GM23338 (cell line): Measurements from ENCODE around the gene ASB15. TPM values are rescaled to one million over a fixed set of nuclear protein-coding genes. Genes with fewer than 3 reads are reported as not detected.

Source experiments
- ATAC-seq: fragments of 200-7000 bp; cut with Tn5 transposase; 3 replicates; pipeline ENCODE4 v1.9.1; 2020
- DNase-seq: peaks from one replicate; pipeline ENCODE4 v3.0.0-alpha.2; 2015; ENCODE audit warnings: low spot score
- H2AFZ ChIP-seq: fragments of 200-600 bp; sonication (generic); 2 replicates; pipeline ENCODE4 v1.8.0; 2016; ENCODE audit warnings: antibody characterized with exemption, mild to moderate bottlenecking, moderate library complexity
- H3F3A ChIP-seq: fragments of 200-600 bp; sonication (generic); replicated peaks from 2 replicates; pipeline ENCODE4 v1.8.0; 2017; ENCODE audit warnings: antibody characterized with exemption, mixed run types, low read depth
- H3K27ac ChIP-seq: fragments of 200-600 bp; sonication (generic); 2 replicates; pipeline ENCODE4 v1.6.1; 2016; ENCODE audit warnings: low read depth
- H3K27me3 ChIP-seq: fragments of 200-600 bp; sonication (generic); 2 replicates; pipeline ENCODE4 v1.8.0; 2016; ENCODE audit warnings: mild to moderate bottlenecking, mixed run types, moderate library complexity; ENCODE audit not compliant: insufficient read depth
- H3K36me3 ChIP-seq: fragments of 200-600 bp; sonication (generic); 2 replicates; pipeline ENCODE4 v1.8.0; 2016; ENCODE audit warnings: mild to moderate bottlenecking; ENCODE audit not compliant: insufficient read depth
- H3K4me1 ChIP-seq: fragments of 200-600 bp; sonication (generic); 2 replicates; pipeline ENCODE4 v1.8.0; 2016; ENCODE audit warnings: mild to moderate bottlenecking, moderate library complexity; ENCODE audit not compliant: insufficient read depth
- H3K4me2 ChIP-seq: fragments of 200-600 bp; sonication (generic); 2 replicates; pipeline ENCODE4 v1.7.1; 2017; ENCODE audit warnings: mixed run types
- H3K4me3 ChIP-seq: fragments of 200-600 bp; sonication (generic); 2 replicates; pipeline ENCODE4 v1.6.1; 2016; ENCODE audit warnings: mixed run types
- H3K79me2 ChIP-seq: fragments of 200-600 bp; sonication (generic); replicated peaks from 2 replicates; pipeline ENCODE4 v1.8.0; 2017; ENCODE audit warnings: mild to moderate bottlenecking; ENCODE audit not compliant: insufficient read depth
- H3K9me2 ChIP-seq: fragments of 200-600 bp; sonication (generic); 2 replicates; pipeline ENCODE4 v1.8.0; 2017; ENCODE audit not compliant: insufficient read depth
- H4K20me1 ChIP-seq: fragments of 200-600 bp; sonication (generic); replicated peaks from 2 replicates; pipeline ENCODE4 v1.8.0; 2017; ENCODE audit warnings: mild to moderate bottlenecking; ENCODE audit not compliant: insufficient read depth
- H3K27ac Mint-ChIP-seq: 2 replicates; pipeline ENCODE4 v1.8.0; 2020; ENCODE audit warnings: inconsistent platforms, mild to moderate bottlenecking, moderate library complexity, mixed read lengths
- H3K27me3 Mint-ChIP-seq: 3 replicates; pipeline ENCODE4 v1.8.0; 2022; ENCODE audit warnings: low read depth, mild to moderate bottlenecking, moderate library complexity, mixed read lengths, inconsistent platforms; ENCODE audit not compliant: insufficient read depth, poor library complexity
- H3K36me3 Mint-ChIP-seq: 3 replicates; pipeline ENCODE4 v1.8.0; 2021; ENCODE audit warnings: low read depth, mild to moderate bottlenecking, inconsistent platforms, moderate library complexity, mixed read lengths
- H3K4me1 Mint-ChIP-seq: 3 replicates; pipeline ENCODE4 v1.8.0; 2020; ENCODE audit warnings: mild to moderate bottlenecking, inconsistent platforms, mixed read lengths
- H3K4me3 Mint-ChIP-seq: 3 replicates; pipeline ENCODE4 v1.8.0; 2021; ENCODE audit warnings: moderate library complexity, mild to moderate bottlenecking, inconsistent platforms, mixed read lengths
- H3K9me3 Mint-ChIP-seq: 3 replicates; pipeline ENCODE4 v1.8.0; 2020; ENCODE audit warnings: moderate library complexity, mild to moderate bottlenecking, inconsistent platforms, mixed read lengths
- CREB1 ChIP-seq: fragments of 250-450 bp; sonication (Bioruptor Pico); IDR thresholded peaks from 2 replicates; pipeline ENCODE4 v1.5.0; 2020; ENCODE audit warnings: low read depth, mild to moderate bottlenecking, moderate library complexity
- CTCF ChIP-seq, 2 experiments: fragments of 200-600 bp in 1 of 2; sonication (generic) in 1 of 2; conservative IDR thresholded peaks; 2 replicates each; pipeline versions ENCODE4 v1.5.1 to v1.6.1; 2016 to 2017; ENCODE audit warnings: antibody characterized with exemption in 2 of 2, low read depth in 2 of 2, mild to moderate bottlenecking in 2 of 2, moderate library complexity in 1 of 2
- EZH2 ChIP-seq: fragments of 200-600 bp; sonication (generic); IDR thresholded peaks from one replicate; pipeline ENCODE4 v1.8.0; 2017; ENCODE audit warnings: antibody characterized with exemption, mild to moderate bottlenecking, low read depth; ENCODE audit not compliant: unreplicated experiment
- JUNB ChIP-seq: IDR thresholded peaks from one replicate; pipeline ENCODE4 v1.6.1; 2016; ENCODE audit warnings: antibody characterized with exemption; ENCODE audit not compliant: unreplicated experiment
- NANOG ChIP-seq: IDR thresholded peaks from 2 replicates; pipeline ENCODE4 v1.6.1; 2016; ENCODE audit warnings: antibody characterized with exemption, borderline replicate concordance
- POLR2AphosphoS5 ChIP-seq: IDR thresholded peaks from 2 replicates; pipeline ENCODE4 v1.6.1; 2016; ENCODE audit warnings: antibody characterized with exemption, low read depth
- REST ChIP-seq: IDR thresholded peaks from one replicate; pipeline ENCODE4 v1.6.1; 2018; ENCODE audit warnings: antibody characterized with exemption; ENCODE audit not compliant: unreplicated experiment
- STAT1 ChIP-seq: IDR thresholded peaks from one replicate; pipeline ENCODE4 v1.6.1; 2016; ENCODE audit warnings: antibody characterized with exemption; ENCODE audit not compliant: unreplicated experiment
- ZNF114 ChIP-seq: fragments of 250-450 bp; sonication (Bioruptor Pico); IDR thresholded peaks from 2 replicates; pipeline ENCODE4 v1.5.0; 2020; ENCODE audit warnings: mild to moderate bottlenecking, moderate library complexity
- ZNF331 ChIP-seq: fragments of 250-450 bp; sonication (Bioruptor Pico); IDR thresholded peaks from 2 replicates; pipeline ENCODE4 v1.5.0; 2020; ENCODE audit warnings: low read depth, mild to moderate bottlenecking, moderate library complexity
- ZNF462 ChIP-seq: fragments of 250-450 bp; sonication (Bioruptor Pico); IDR thresholded peaks from 2 replicates; pipeline ENCODE4 v1.5.0; 2020; ENCODE audit warnings: mild to moderate bottlenecking, moderate library complexity
- polyA plus RNA-seq: library from polyadenylated mRNA; unstranded; fragments of >200 nt; fragmentation: Nextera tagmentation; extraction: Ambion mirVana; gene quantifications from 2 replicates; pipeline ENCODE4 v1.2.1, GENCODE V29; 2016
- total RNA-seq: library from RNA; depleted of rRNA; stranded (reverse); fragments of >200 nt; shearing (Covaris generic); gene quantifications from 2 replicates; pipeline ENCODE4 v1.2.3, GENCODE V29; 2014

ASB15 gene
- total and polyA plus RNA-seq, 2 experiments from 2014 or later = not detected

- TF ChIP-seq REST = no peak
- TF ChIP-seq POLR2AphosphoS5 = no peak
- TF ChIP-seq CREB1 (CRISPR knock-in tag) = no peak
- no peak for TF ChIP-seq CTCF (conservative IDR thresholded peaks at IDR 0.05; ENCODE audit: low read depth in 2 of 2)
- TF ChIP-seq ZNF114 = no peak
These were observed 745 bp upstream of the ASB15 start (continued) for GRCh38 chr7:123600876-123601275.

- H3K4me1 ChIP-seq = no peaks in the 10 kb centered on the region
- H4K20me1 ChIP-seq = no peaks in the 10 kb centered on the region
- Mint-ChIP-seq H3K27me3 (peaks cover 3% of the 10 kb centered on the region), H3K36me3 (no peaks in the 10 kb centered on the region), H3K4me3 (no peak overlapping the region), H3K4me1 (peaks cover 6% of the 10 kb centered on the region; the same call in 1 of the 3 replicates), H3K9me3 (no peaks in the 10 kb centered on the region), H3K27ac (no peak overlapping the region)
- no peak overlapping the region for H3K4me3 ChIP-seq
- H3K4me2 ChIP-seq = no peak overlapping the region
- H3K27ac ChIP-seq = no peak overlapping the region
- no peaks in the 10 kb centered on the region for H3K36me3 ChIP-seq
- no peak overlapping the region for H2AFZ ChIP-seq
- no peaks in the 10 kb centered on the region for H3K27me3 ChIP-seq
- ATAC-seq (no peak), DNase-seq (no peak)
- no peaks in the 10 kb centered on the region for H3F3A ChIP-seq
- no peaks in the 10 kb centered on the region for H3K9me2 ChIP-seq
- no peaks in the 10 kb centered on the region for H3K79me2 ChIP-seq
- TF ChIP-seq REST (no peak), STAT1 (no peak), EZH2 (no peak), JUNB (no peak), ZNF114 (no peak), ZNF462 (CRISPR knock-in tag) (no peak), ZNF331 (CRISPR knock-in tag) (no peak), CREB1 (CRISPR knock-in tag) (no peak), NANOG (no peak)
These were observed 1.0 kb downstream of the ASB15 start for GRCh38 chr7:123602648-123603047.
